ENCODE measurements around the gene SYNJ2. TPM values are rescaled to one million over a fixed set of nuclear protein-coding genes. Genes with fewer than 3 reads are reported as not detected.

Gene SYNJ2
- total and polyA plus RNA-seq, 3 donors from 2014 or later, result 5.8 to 17.7 (median 7.6) TPM

- peak; percentile 75 for DNase-seq
- peak overlapping the region; percentile 47 to 76 for H3K27ac ChIP-seq
- no peaks in the 10 kb centered on the region for H3K9me3 ChIP-seq
- H3K36me3 ChIP-seq (ENCODE audit: low read depth, missing control alignments), result no peaks in the 10 kb centered on the region
- TF ChIP-seq POLR2A (IDR thresholded peaks at IDR 0.05) (no peak), CTCF (IDR thresholded peaks at IDR 0.05) (no peak)
- intact Hi-C loops (cut with DNase I; ENCODE audit: low total_unique reads), result no loop called here
- H3K27me3 ChIP-seq, result no peaks in the 10 kb centered on the region
- no peak overlapping the region for H3K4me3 ChIP-seq
- WGBS, 2 donors, result 28 to 30% methylated on average over 16 of the region's 16 CpGs
- peaks cover 44% of the 10 kb centered on the region for H3K4me1 ChIP-seq
These were observed 60.7 kb downstream of the SYNJ2 start for GRCh38 chr6:158042245-158042798.

GRCh38 chr6:158043008-158043407 is 61.3 kb downstream of the SYNJ2 start:
- Histone ChIP-seq H3K27me3 (no peaks in the 10 kb centered on the region), H3K27ac (peak overlapping the region; percentile 47 to 76), H3K4me3 (no peak overlapping the region), H3K9me3 (no peaks in the 10 kb centered on the region), H3K36me3 (ENCODE audit: low read depth, missing control alignments) (no peaks in the 10 kb centered on the region), H3K4me1 (peaks cover 44% of the 10 kb centered on the region)
- intact Hi-C loops (cut with DNase I; ENCODE audit: low total_unique reads), result no loop called here
- no peak for DNase-seq
- TF ChIP-seq CTCF (IDR thresholded peaks at IDR 0.05) (no peak), POLR2A (IDR thresholded peaks at IDR 0.05) (no peak)
- 80 to 88% methylated on average over 20 of the region's 20 CpGs for WGBS, 2 donors

- Histone ChIP-seq H3K9me3 (no peaks in the 10 kb centered on the region), H3K27me3 (no peaks in the 10 kb centered on the region), H3K27ac (peak overlapping the region; percentile 63 to 76), H3K4me3 (no peak overlapping the region), H3K4me1 (peaks cover 44% of the 10 kb centered on the region), H3K36me3 (ENCODE audit: low read depth, missing control alignments) (no peaks in the 10 kb centered on the region)
- TF ChIP-seq CTCF (IDR thresholded peaks at IDR 0.05) (no peak), POLR2A (IDR thresholded peaks at IDR 0.05) (no peak)
- DNase-seq, result no peak
- 79 to 84% methylated on average over 23 to 31 of the region's 31 CpGs for WGBS, 2 donors
- intact Hi-C loops (cut with DNase I; ENCODE audit: low total_unique reads), result no loop called here
These were observed 62.2 kb downstream of the SYNJ2 start for GRCh38 chr6:158043586-158044524.

GRCh38 chr6:158044525-158044888 is 62.8 kb downstream of the SYNJ2 start:
- no peaks in the 10 kb centered on the region for H3K36me3 ChIP-seq (ENCODE audit: low read depth, missing control alignments)
- intact Hi-C loops (cut with DNase I; ENCODE audit: low total_unique reads), result no loop called here
- DNase-seq, result no peak
- 68 to 72% methylated on average over 6 of the region's 6 CpGs for WGBS, 2 donors
- H3K27me3 ChIP-seq, result no peaks in the 10 kb centered on the region
- TF ChIP-seq POLR2A (IDR thresholded peaks at IDR 0.05), result no peak
- no peak for TF ChIP-seq CTCF (IDR thresholded peaks at IDR 0.05)
- peaks cover 44% of the 10 kb centered on the region for H3K4me1 ChIP-seq
- no peak overlapping the region for H3K27ac ChIP-seq
- H3K9me3 ChIP-seq, result no peaks in the 10 kb centered on the region
- H3K4me3 ChIP-seq, result no peak overlapping the region
